ENCODE results near the gene CA10.
A peak's percentile ranks its signal among the peaks of the same experiment; 100 is the strongest.

CA10 gene

DNA sequence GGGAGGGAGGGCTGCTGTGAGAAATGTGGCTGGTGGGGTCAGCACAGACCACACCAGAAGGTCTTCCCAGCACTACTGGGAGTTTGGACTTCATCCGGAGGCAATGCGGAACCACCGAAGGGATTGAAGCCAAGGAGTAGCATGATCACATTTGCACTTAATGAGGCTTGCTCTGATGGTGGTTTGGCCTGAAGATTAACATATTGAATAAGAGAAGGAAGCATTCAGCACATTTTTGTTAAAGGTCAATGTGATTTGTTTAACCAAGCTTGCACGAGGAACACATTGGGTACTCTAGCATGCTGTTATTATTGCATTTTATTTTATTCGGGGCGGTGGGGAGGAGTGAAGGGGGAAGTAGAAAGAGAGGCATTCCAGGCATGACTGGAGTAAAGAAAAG lies 519.5 kb downstream of the CA10 start:
- no peak overlapping the region for H3K4me3 Mint-ChIP-seq
- H3K9me3 Mint-ChIP-seq, result peaks cover 6% of the 10 kb centered on the region
- TF ChIP-seq, protein P1, sequence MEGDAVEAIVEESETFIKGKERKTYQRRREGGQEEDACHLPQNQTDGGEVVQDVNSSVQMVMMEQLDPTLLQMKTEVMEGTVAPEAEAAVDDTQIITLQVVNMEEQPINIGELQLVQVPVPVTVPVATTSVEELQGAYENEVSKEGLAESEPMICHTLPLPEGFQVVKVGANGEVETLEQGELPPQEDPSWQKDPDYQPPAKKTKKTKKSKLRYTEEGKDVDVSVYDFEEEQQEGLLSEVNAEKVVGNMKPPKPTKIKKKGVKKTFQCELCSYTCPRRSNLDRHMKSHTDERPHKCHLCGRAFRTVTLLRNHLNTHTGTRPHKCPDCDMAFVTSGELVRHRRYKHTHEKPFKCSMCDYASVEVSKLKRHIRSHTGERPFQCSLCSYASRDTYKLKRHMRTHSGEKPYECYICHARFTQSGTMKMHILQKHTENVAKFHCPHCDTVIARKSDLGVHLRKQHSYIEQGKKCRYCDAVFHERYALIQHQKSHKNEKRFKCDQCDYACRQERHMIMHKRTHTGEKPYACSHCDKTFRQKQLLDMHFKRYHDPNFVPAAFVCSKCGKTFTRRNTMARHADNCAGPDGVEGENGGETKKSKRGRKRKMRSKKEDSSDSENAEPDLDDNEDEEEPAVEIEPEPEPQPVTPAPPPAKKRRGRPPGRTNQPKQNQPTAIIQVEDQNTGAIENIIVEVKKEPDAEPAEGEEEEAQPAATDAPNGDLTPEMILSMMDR (IDR thresholded peaks at IDR 0.05; ENCODE audit: unreplicated experiment in 3 of 3), result no peak
- H3K4me1 Mint-ChIP-seq, result peaks cover 19% of the 10 kb centered on the region
- peaks cover 14% of the 10 kb centered on the region for H3K27me3 Mint-ChIP-seq (ENCODE audit: low read depth)
- H3K27ac Mint-ChIP-seq, result peak overlapping the region in 2 of 3 experiments; percentile 27 to 76
- H3K36me3 Mint-ChIP-seq (ENCODE audit: low read depth), result no peaks in the 10 kb centered on the region

DNA sequence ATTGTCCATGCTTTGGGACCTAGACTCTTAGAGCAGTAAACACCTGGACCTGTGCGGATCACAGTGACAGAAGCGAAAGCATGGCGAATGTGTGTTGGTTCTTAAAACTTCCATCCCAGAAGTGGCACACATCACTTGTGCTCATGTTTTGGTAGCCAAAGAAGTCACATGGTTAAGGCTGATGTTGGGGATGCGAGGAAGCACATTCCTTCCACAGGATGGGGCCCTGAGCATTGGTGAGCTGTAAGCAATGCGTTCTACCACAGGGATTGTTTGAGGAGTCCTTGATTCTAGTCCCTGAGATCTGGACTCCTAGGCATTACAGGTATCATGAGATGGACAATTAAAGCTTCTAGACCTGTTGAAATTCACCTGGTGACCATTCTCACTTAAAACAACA lies 522.2 kb downstream of the CA10 start:
- Mint-ChIP-seq H3K9me3 (peaks cover 6% of the 10 kb centered on the region), H3K27ac (no peak overlapping the region), H3K27me3 (ENCODE audit: low read depth) (peaks cover 8% of the 10 kb centered on the region), H3K36me3 (ENCODE audit: low read depth) (peaks cover 1% of the 10 kb centered on the region), H3K4me3 (no peak overlapping the region), H3K4me1 (peaks cover 19% of the 10 kb centered on the region)
- TF ChIP-seq, protein P1 (IDR thresholded peaks at IDR 0.05; ENCODE audit: unreplicated experiment in 3 of 3), result no peak

DNA sequence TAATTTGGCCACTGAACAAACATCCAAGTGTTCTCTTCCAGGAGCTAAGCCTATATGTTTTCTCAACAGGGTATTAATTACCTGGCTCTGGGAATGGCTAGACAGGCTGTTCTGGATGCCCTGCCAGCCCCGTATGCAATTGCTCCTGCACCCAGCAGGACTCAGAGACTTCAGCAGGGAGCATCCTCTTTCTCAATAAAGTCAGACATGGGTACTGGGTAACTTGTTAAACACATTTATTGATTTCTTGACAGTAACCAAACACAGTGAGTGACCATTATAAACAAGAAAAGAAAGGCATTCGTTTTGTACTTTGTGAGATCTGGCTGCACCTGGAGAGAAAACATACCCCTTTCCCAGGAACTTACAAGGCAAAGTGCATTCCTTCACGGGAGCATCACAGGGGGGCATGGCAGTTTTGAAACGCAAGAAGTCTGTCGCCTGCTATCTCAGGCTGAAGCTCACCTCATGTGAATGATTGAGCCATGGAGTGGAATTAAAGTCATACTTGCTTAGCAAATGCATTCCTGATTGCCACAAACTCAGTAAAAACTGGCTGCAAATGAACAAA lies 528.3 kb downstream of the CA10 start:
- peaks cover 15% of the 10 kb centered on the region for H3K4me1 Mint-ChIP-seq
- H3K27ac Mint-ChIP-seq, result no peak overlapping the region
- no peak overlapping the region for H3K4me3 Mint-ChIP-seq
- H3K36me3 Mint-ChIP-seq (ENCODE audit: low read depth), result peaks cover 6% of the 10 kb centered on the region
- peaks cover 9% of the 10 kb centered on the region for H3K27me3 Mint-ChIP-seq (ENCODE audit: low read depth)
- TF ChIP-seq, protein P1 (IDR thresholded peaks at IDR 0.05; ENCODE audit: unreplicated experiment in 3 of 3), result no peak
- peaks cover 10% of the 10 kb centered on the region for H3K9me3 Mint-ChIP-seq

DNA sequence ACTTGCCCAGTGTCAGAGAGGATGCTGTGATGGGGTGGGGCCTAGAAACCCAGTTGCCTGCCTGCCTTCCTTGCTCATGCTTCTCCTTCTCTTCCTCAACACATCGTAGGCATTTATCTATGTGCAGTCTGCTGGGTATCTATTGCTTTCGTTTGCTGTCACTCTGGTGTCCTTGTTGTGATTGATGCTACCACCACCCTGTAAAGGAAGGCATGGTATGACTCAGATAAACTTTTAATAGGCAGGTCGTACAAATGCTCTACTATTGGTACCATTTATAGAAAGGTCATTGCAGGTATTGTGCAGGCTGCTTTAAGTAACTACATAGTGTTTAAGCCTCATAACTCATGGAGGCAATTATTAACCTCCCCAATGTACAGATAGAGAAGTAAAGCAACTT lies 529.3 kb downstream of the CA10 start:
- Mint-ChIP-seq H3K27ac (no peak overlapping the region), H3K27me3 (ENCODE audit: low read depth) (peaks cover 9% of the 10 kb centered on the region), H3K9me3 (peaks cover 9% of the 10 kb centered on the region), H3K4me3 (no peak overlapping the region), H3K4me1 (peaks cover 7% of the 10 kb centered on the region), H3K36me3 (ENCODE audit: low read depth) (peaks cover 6% of the 10 kb centered on the region)
- TF ChIP-seq, protein P1 (IDR thresholded peaks at IDR 0.05; ENCODE audit: unreplicated experiment in 3 of 3), result no peak

DNA sequence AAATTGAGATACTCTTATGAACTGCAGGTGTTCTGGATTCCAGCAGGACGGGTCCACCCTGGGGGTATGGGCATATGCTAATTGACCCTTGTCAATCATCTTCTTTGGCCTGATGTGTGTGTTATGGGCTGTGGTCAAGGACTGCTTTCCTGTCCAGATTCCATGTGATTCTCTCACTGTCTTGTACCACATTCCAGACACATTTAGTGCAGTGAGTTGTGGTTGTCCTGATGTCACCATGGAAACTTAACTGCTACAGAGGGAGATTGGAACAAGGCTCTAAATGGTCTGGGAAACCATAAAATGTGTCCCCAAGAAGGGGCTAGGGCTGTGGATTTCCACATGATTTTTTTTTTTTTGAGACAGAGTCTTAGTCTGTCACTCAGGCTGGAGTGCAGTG lies 530.7 kb downstream of the CA10 start:
- Mint-ChIP-seq H3K9me3 (peaks cover 18% of the 10 kb centered on the region), H3K4me1 (peaks cover 7% of the 10 kb centered on the region), H3K27ac (no peak overlapping the region), H3K27me3 (ENCODE audit: low read depth) (peaks cover 5% of the 10 kb centered on the region), H3K4me3 (no peak overlapping the region), H3K36me3 (ENCODE audit: low read depth) (peaks cover 6% of the 10 kb centered on the region)
- TF ChIP-seq, protein P1 (IDR thresholded peaks at IDR 0.05; ENCODE audit: unreplicated experiment in 3 of 3), result no peak

DNA sequence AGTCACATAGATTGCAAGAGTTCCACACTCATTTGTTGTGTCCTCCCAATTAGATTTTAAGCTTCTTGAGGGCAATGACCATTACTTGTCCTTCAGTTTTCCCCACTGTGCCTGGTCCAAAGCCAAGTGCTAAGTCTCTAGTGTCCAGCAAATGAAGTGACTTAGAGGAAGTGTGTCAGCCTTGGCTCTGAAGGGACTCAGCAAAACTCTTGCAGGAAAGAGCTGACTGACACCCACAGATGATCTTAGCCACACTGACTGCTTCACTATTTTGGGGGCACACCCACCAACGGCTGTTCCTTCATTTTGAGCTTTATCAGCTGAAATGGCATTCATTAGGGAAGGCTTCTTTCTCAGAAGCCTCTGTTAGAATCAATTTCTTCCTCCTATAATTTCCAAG lies 540.0 kb downstream of the CA10 start:
- H3K36me3 Mint-ChIP-seq (ENCODE audit: low read depth), result no peaks in the 10 kb centered on the region
- H3K4me1 Mint-ChIP-seq, result peaks cover 31% of the 10 kb centered on the region
- TF ChIP-seq, protein P1 (IDR thresholded peaks at IDR 0.05; ENCODE audit: unreplicated experiment in 3 of 3), result no peak

More for the DNA sequence above, 540.0 kb downstream of the CA10 start:
- no peak overlapping the region for H3K4me3 Mint-ChIP-seq
- peaks cover 4% of the 10 kb centered on the region for H3K27me3 Mint-ChIP-seq (ENCODE audit: low read depth)
- peak overlapping the region; percentile 6 to 62 (median 56) for H3K27ac Mint-ChIP-seq
- peaks cover 2% of the 10 kb centered on the region for H3K9me3 Mint-ChIP-seq
